MCF 10A (cell line): ENCODE data around the gene CARS1. TPM values are rescaled to one million over a fixed set of nuclear protein-coding genes. Genes with fewer than 3 reads are reported as not detected.
A peak's percentile ranks its signal among the peaks of the same experiment; 100 is the strongest.

Experiments
- BruUV-seq: library from RNA; stranded (reverse); fragments of 400-500 nt; replicated peaks from 2 replicates; lab custom pipeline; 2021; lab: Mats Ljungman, UMichigan
- CTCF ChIA-PET: fragments of 300-600 bp; sonication (Branson Sonifier 250); formaldehyde crosslinking; extraction: SDS; loops from one replicate; lab custom pipeline; 2021; ENCODE audit warnings: antibody characterized with exemption, inconsistent platforms; lab: Yijun Ruan, JAX
- POLR2A ChIA-PET: fragments of 300-600, 350-650 bp; sonication (Branson Sonifier 250); formaldehyde crosslinking; extraction: SDS; loops from one replicate; lab custom pipeline; 2020; ENCODE audit warnings: antibody characterized with exemption, inconsistent platforms; lab: Yijun Ruan, JAX
- DNase-seq: peaks from one replicate; pipeline ENCODE4 v3.0.0-alpha.2; 2018; ENCODE audit not compliant: unreplicated experiment
- H3K27ac Mint-ChIP-seq: one replicate; pipeline ENCODE4 v1.8.0; 2022; ENCODE audit warnings: mild to moderate bottlenecking, low read depth, mixed read lengths; ENCODE audit not compliant: unreplicated experiment
- H3K27me3 Mint-ChIP-seq: one replicate; pipeline ENCODE4 v1.8.0; 2022; ENCODE audit warnings: mixed read lengths; ENCODE audit not compliant: insufficient read depth, unreplicated experiment
- H3K36me3 Mint-ChIP-seq: one replicate; pipeline ENCODE4 v1.8.0; 2022; ENCODE audit warnings: mild to moderate bottlenecking, moderate library complexity, mixed read lengths; ENCODE audit not compliant: insufficient read depth, unreplicated experiment
- H3K4me1 Mint-ChIP-seq: one replicate; pipeline ENCODE4 v1.8.0; 2022; ENCODE audit warnings: mixed read lengths; ENCODE audit not compliant: insufficient read depth, unreplicated experiment
- H3K4me3 Mint-ChIP-seq: one replicate; pipeline ENCODE4 v1.8.0; 2022; ENCODE audit warnings: mild to moderate bottlenecking, moderate library complexity, mixed read lengths; ENCODE audit not compliant: unreplicated experiment
- H3K9me3 Mint-ChIP-seq: one replicate; pipeline ENCODE4 v1.8.0; 2022; ENCODE audit warnings: mixed read lengths; ENCODE audit not compliant: unreplicated experiment
- intact Hi-C: fragments of 100-400 bp; cut with micrococcal nuclease; formaldehyde crosslinking; loops from 2 replicates; pipeline ENCODE4 v1.14.1; 2022
- total RNA-seq: library from RNA; stranded (reverse); gene quantifications from 2 replicates; pipeline ENCODE4 v1.2.3, GENCODE V29; 2022
- TF ChIP-seq, protein P1 (sequence below): fragments of 200-600 bp; IDR thresholded peaks from one replicate; pipeline ENCODE4 v1.8.0; 2022; ENCODE audit warnings: antibody characterized with exemption, mild to moderate bottlenecking; ENCODE audit not compliant: unreplicated experiment

Gene CARS1
- total RNA-seq, 1 experiment from 2014 or later: 150 TPM

DNA sequence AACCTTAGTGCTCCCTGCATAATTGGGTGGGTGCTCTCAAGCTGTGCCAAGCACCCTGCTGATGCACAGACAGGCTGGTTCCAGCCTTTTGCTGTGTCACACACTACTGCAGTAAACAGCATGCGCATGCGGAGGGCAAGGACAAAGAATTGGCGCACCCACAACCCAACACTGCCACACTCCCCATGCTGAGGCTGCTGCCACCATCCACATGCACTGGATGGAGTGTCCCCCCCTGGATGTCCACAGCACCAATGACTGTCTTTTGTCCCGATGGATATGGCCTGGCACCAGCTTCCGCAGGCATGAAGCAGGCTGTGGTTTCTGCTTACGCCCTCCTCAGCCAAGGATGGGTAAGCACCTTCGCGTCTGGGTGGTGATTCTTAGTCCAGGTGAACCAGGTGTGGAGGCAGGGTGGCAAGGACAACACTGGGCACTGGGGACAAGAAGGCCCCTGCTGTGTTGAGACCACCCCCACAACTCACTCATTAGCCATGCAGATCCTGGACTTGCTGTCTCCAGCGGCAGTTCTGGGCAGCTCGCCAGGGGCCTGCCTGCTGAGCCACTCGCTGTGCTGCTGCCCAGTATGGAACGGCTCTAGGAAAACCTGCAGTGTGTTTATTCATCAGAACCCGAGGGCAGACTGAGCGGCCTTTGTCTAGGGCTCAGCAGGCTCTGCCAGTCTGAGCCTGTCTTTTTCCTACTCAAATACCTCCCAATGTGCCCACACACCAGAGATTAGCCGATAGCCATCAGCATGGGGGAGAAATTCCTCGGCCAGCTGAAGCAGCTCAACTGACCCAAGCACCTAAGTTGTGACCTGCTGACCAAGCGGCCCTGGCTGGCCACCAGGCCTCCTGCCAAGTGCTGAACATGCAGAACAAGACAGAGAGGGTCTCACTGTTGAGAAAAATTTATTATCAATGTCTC lies 56.9 kb downstream of the CARS1 start:
- TF ChIP-seq, protein P1, sequence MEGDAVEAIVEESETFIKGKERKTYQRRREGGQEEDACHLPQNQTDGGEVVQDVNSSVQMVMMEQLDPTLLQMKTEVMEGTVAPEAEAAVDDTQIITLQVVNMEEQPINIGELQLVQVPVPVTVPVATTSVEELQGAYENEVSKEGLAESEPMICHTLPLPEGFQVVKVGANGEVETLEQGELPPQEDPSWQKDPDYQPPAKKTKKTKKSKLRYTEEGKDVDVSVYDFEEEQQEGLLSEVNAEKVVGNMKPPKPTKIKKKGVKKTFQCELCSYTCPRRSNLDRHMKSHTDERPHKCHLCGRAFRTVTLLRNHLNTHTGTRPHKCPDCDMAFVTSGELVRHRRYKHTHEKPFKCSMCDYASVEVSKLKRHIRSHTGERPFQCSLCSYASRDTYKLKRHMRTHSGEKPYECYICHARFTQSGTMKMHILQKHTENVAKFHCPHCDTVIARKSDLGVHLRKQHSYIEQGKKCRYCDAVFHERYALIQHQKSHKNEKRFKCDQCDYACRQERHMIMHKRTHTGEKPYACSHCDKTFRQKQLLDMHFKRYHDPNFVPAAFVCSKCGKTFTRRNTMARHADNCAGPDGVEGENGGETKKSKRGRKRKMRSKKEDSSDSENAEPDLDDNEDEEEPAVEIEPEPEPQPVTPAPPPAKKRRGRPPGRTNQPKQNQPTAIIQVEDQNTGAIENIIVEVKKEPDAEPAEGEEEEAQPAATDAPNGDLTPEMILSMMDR: no peak
- POLR2A ChIA-PET: interaction anchor here (0.6 to 8.7 kb wide), 15 partner anchors 8 to 89 kb away, joined by 3 to 161 read pairs (median 4); partner anchors contain the start of genes CARS1, NAP1L4 and PHLDA2
- Mint-ChIP-seq H3K27ac (peak overlapping the region; percentile 52), H3K4me1 (peaks cover 42% of the 10 kb centered on the region), H3K27me3 (no peaks in the 10 kb centered on the region), H3K9me3 (no peaks in the 10 kb centered on the region), H3K36me3 (peaks cover 35% of the 10 kb centered on the region), H3K4me3 (no peak overlapping the region)
- intact Hi-C loops: no loop called here
- DNase-seq: peak; percentile 90
- BruUV-seq: no TSS peak
- CTCF ChIA-PET: interaction anchor here (0.5 to 3.3 kb wide), 11 partner anchors 10 to 123 kb away, joined by 3 to 22 read pairs (median 4); no protein-coding TSS in a partner anchor

DNA sequence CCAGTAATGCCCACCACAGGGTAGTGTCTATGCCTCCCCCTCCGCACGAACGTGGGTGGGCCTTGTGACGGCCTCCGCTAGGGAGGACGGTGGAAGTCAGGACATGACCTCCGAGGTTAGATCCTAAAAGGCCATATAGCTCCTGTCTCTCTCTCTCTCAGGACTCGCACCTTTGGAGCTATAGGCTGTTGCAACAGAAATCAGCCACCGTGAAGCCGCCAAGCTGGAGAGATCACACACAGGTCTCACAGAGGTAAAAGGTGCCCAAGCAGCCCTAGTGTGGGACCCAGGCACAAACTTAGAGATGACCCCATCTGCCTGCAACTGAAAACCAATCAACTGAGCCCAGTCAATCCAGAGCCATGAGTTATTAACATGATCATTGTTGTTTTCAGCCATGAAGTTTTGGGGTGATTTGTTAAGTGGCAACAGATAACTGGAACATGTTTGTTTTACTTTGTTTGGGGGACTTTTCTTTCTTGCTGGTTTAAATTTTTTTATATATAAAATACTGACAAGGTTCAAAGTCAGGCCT lies 57.7 kb downstream of the CARS1 start:
- no TSS peak for BruUV-seq
- Mint-ChIP-seq H3K4me1 (peaks cover 40% of the 10 kb centered on the region), H3K27me3 (no peaks in the 10 kb centered on the region), H3K27ac (no peak overlapping the region), H3K36me3 (peaks cover 28% of the 10 kb centered on the region), H3K9me3 (no peaks in the 10 kb centered on the region), H3K4me3 (no peak overlapping the region)
- intact Hi-C loops: no loop called here
- no peak for DNase-seq
- ChIA-PET POLR2A (interaction anchor here (1.1 to 8.7 kb wide), 4 partner anchors 9 to 58 kb away, joined by 3 to 161 read pairs (median 25); partner anchors contain the start of genes CARS1 and NAP1L4), CTCF (interaction anchor here (0.6 to 3.3 kb wide), 5 partner anchors 21 to 78 kb away, joined by 3 to 22 read pairs (median 7); no protein-coding TSS in a partner anchor)
- TF ChIP-seq, protein P1: no peak

DNA sequence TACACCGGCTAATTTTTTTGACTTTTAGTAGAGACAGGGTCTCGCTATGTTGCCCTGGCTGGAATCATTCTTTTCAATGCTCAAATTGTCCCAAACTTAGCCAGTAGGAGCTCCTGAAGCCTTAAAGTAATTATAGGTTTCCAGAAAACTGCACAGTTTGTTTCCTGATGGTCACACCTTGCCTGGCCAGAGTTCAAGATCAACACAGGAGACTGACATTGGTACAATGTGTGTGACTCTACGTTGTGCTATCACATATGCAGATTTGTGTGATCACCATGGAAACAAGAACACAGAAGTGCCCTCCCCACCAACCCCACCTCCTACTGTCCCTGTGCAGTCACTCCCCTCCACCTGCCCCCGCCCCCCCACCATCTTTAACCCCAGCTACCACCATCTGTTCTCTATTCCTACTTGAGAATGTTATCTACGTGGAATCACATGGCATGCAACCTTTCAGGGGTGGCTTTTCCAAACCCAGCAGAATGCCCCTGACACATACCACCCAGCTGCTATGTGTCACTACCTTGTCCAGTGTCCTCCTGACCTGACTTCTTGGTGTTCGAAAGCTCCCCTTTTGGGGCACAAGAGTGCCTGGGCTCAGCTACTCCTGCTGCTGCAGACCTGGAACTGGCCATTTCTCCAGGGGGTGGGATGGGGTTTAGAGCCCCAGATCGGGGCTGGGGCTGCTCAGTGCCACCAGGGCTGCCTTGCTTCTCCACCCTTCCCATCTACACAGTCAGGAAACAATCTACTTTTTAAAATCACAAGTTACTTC lies 59.0 kb downstream of the CARS1 start:
- intact Hi-C loops: no loop called here
- CTCF ChIA-PET: interaction anchor here (0.5 to 2.7 kb wide), 9 partner anchors 14 to 1008 kb away, joined by 3 to 16 read pairs (median 5); no protein-coding TSS in a partner anchor
- no TSS peak for BruUV-seq

More for the DNA sequence above, 59.0 kb downstream of the CARS1 start:
- H3K27ac Mint-ChIP-seq: no peak overlapping the region
- H3K4me1 Mint-ChIP-seq: peaks cover 27% of the 10 kb centered on the region
- peaks cover 21% of the 10 kb centered on the region for H3K36me3 Mint-ChIP-seq
- H3K9me3 Mint-ChIP-seq: no peaks in the 10 kb centered on the region
- TF ChIP-seq, protein P1: no peak
- DNase-seq: no peak
- POLR2A ChIA-PET: interaction anchor here (0.7 to 8.7 kb wide), 2 partner anchors 8 to 22 kb away, joined by 3 to 161 read pairs; partner anchors contain the start of gene NAP1L4
- no peak overlapping the region for H3K4me3 Mint-ChIP-seq
- no peaks in the 10 kb centered on the region for H3K27me3 Mint-ChIP-seq
